Nucleus accumbens (tissue), 56 donors: ENCODE measurements around the gene PDE6A.

ENCODE experiments used
- DNase-seq, 56 donors: peaks; one replicate each; lab custom pipeline; 2025; lab: John Stamatoyannopoulos, UW

PDE6A gene

DNA sequence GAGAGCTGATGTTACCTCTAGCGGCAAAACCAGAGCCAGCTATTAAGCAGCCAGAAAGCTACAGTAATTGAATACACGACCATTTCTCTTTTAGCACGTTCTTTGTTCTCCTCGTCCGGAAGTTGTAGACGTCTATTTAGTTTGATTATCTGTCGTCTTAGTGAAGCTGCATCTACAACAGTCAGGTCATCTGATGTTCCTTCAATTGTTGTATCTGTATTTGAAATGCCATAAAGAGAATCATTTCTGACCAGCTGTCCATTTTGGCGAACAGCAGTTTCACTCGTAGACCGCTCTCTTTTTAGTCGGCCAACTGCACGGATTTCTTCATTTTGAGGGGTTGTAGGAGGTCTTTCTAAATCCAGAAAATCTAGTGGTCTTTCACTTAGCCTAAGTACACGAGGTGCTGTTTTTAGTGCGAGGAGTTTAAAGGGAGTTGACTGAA is 12.6 kb downstream of the PDE6A start:
- no peak for DNase-seq

DNA sequence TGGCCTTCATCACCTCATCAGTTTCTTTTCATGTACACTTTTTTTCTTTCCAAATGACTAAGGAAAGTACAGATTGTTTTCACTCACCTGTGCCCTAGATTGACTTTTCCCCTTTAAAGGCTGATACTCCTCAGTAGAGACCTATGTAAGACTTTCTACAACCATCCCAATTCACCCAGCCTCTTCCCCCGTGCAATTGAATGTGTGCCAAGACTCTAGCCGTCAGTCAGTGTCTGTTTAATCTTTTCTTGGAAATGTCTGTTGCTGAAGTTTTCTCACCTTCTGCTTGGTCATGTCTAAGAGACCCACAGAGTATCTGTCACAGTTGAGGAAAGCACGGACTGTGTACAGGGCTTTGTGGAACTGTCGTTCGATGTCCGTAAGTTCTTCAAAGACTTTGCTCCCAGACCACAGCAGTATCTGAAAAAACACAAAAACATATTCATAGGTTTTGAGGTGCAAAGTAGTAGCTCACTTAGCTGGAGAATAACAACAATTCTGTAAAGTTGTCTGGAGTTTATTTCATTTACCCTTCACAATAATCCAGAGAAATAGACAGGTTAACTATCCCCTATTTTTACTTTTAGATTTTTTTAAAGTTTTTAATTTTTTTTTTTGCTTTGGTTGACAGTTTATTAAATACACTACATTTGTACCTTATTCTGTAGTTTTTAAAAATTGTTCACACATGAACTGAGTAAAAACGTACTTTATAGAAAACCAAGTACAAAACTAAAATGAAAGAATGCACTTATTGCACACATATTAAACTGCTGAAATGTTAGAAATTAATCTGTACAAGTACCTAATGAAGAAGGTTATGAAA is 13.6 kb downstream of the PDE6A start:
- no peak for DNase-seq

DNA sequence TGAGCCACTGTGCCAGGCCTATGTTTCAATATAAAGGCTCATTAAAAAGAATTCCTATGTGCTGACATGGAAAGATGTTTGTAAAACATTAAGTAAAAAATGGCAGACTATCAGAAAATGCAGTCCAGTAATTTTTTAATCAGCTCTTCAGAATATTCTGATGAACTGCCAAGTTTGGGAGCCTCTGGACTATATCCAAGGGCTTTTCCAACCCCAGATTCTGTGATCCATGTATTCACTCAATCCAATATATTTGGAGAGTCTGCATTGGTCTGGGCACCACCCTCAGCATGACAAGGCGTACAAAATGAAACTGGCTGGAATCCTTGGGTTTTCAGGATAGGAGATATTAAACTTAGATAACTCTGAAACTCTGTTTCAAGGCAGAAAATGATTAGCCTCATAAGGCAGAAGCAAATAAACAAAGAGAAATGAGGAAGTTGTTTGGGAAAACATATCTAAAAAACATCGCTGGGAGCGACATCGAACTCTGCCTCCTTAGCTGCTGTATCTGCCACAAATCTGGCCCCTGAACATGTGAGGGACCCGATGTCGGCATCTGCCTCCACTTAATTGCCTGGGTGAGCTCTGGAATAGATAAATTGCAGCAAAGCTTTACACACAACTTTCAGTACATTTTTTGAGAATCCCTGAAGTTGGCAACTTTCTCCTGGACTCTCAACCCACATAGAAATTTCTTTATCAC is 14.4 kb downstream of the PDE6A start:
- no peak for DNase-seq

DNA sequence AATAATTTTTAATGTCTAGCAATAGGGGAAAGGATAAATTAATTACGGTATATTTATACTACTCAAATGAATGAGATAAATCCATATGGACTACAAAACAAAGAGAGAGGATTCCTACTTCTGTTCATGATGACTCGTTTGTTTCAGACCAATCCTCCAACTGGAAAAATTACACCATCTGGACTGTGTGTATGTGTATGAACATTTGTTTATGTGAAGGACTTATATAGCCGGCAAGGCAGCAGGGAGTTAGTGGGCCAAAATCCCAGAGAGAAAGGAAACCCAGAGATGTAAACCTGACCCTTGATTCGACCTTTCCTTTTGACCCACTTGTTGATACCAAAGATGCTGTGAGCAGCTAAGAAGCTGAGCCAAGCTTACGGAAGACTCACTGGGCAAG is 20.1 kb downstream of the PDE6A start:
- no peak for DNase-seq

DNA sequence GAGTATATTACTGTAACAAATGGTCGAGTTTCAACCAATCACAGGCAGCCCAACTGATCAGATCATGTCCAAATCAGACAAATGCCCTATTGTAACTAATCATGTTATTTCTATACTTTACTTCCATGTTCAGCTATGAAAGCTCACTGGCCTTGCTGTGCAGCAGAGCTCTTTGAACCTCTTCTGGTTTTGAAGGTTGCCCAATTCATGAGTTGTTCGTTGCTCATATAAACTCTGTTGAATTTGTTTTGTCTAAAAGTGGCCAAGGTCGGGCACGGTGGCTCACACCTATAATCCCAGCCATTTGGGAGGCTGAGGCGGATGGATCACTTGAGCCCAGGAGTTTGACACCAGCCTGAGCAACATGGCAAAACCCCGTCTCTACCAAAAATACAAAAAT is 21.6 kb downstream of the PDE6A start:
- DNase-seq: no peak

DNA sequence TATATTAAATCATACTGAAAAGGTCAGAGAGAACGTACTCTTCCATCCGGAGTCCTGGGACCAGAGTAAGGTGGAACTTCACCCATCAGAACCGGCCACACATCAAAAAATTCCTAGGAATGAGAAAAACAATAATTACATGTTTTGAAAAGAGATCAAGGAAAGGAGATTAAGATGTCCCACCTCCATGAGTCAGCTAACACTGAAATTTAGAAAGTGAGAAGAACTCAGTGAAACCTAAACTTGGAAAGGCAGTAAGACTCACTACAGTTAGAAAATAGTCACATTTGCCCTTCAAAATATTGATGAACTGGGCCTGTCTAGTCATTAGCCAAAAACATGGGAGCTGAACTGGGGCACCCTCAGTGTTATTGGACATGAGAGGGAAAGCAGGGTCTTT is 23.0 kb downstream of the PDE6A start:
- DNase-seq: no peak

DNA sequence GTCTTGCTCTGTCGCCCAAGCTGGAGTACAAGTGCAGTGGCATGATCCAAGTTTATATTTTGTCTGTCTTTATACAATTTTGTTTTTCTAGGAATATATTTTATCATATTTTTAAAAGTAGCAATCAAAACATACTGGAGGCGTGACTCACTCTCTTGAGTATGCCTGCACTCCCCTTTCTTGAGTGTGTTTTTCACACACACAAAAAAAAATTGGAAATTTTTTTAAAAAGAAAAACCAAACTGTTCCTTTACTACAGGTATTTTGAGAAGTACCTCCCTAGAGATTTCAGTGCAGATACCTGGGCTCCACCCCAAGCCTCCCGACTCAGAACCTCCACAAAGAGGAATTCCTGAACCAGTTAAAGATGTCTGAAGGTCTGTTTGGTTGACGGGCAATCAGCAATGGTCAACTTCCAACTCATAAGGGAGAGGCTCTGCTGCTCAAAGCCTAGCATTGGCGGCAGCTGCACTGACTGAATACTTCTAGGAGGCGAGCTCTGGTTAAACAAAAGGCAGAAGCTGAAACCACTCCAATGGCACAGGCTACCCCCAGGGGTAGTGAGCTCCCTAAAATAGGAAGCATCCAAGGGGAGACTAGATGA is 27.4 kb downstream of the PDE6A start:
- DNase-seq: no peak

DNA sequence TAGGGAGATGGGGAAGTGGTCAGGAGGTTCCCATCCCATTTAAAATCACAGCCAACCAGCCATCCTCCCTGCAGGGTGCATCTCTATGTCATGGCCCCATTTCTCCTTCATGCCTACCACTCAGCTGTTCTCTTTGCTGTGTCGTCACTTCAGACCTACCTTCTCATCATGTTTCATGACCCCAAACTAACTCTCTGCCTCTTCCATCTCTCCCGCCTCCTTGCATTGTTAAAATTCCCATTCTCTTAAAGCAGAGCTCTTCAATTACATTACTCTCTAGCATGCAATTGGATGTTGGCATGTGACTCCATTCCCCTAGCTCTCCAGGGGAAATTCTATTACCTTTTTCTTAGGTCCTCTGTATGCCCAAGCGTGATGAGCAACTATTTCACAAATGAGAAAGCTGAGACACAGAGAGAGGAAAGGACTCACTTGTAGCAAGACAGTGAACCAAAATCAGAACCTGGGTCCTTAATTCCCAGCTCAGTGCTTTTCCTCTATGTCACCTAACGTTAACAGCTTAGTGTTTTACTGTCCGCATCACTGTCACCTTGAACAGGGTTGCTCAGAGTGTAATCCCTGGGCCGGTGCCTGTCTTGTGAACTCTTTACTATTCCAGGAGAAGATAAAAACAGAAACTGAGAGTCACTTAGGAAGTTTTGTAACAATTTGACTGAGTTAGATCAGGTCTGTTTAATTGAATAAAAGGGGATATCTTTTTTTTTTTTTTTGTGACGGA is 28.1 kb downstream of the PDE6A start:
- no peak for DNase-seq

DNA sequence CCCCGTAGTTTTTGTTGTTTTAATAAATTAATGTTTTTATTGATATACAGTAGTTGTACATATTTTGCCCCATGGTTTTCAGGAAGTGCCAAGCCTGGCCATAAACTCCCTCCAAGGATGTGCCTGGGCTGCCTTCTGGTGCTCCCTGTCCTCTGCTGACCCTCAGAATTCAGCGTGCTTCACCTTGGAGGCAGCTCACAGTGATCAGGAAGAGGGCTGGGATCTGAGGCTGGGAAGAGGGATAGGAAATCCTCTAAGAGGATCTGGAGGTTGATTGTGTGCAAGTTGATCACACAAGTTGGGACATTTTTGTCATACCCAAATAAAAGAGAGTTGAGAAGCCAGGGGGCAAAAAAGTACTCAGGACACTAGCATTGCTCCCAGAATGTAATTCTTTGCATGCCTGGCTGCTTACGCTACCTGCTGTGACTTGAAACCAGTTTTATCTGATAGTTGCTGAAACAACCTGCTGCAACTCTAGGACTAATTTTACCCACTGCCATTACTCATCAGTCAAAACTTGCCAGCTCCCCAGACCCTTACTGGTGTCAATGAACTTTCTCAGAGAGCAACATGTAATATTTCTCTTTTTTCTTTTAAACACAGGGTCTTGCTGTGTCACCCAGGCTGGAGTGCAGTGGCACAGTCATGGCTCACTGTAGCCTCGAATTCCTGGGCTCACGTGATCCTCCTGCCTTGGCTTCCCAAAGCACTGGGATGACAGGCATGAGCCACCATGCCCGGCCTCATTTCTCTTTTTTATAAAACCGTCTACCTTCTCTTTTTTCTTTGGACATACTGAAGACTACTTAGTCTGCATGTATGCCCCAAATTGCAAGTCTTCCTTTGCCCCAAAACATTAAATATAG is 29.0 kb downstream of the PDE6A start:
- DNase-seq: no peak

DNA sequence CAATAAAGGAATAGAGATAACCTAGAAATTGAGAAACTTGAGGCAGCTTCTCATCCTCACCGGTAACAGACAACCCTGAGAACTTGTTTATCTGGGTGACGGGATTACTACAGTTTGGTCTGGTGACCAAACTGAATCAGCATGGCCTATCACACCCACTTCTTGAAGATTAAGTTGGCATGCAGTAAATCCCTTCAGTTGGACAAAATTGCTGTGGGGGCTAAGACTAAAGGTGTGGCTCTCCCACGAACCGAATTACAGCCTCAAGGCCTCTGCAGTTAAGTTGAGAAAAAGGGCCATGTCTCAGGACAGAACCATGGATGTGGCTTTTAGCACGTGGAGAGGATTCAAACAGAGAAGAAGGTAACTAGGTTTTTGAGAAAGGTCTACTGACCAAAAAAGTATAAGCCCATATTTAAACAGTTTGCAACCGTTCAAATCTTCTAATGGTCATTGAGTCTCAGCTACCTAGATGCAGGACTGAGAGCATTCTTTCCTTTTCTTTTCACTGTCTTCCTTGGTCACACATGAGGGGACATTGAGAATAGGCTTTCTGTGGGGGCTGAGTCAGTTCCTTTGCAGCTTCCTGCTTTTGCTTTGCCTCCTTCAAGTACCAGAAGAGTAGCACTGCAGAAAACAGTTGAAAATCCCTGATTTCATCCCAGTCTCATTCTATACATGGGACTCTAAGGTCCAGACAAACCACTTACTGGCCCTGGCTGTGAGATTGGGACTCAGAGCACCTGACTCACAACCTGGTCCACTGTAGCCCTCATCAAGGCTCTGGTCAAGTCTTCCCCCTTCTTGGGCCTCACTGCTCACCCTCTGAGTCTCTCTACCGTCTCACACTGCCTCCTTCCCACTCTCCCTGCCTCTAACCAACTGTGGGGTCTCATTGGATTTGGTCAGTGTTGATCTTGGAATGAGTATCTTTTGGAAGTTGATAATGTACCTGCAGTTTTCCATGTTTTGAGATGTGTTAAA is 30.9 kb downstream of the PDE6A start:
- DNase-seq: no peak

DNA sequence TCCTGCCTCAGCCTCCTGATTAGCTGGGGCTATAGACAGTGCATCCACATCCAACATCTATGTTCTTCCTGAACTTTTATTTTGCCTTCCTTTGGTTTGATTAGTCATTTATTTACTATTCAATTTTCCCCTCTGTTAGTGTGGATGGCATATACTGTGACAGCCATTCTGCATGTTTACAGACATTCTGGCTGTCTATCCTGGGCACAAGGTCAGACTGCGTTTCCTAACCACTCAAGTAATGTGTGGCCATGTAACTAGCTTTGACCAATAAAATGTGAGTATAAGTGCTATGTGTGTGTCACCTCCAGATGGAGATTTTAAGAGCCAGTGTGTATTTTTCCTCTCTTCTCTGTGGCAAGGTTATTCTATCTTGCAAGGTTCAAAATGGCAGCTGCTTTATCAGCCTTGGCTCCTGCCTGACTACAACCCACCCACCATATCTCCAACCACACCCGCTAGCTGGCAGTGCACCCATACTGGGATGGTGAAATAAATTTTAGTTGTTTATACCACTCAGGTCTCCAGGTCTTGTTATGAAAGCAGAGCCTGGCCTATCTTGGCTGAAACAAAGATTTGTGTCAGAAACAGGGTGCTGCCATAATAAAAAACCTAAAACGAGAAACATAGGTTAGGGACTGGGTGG is 32.2 kb downstream of the PDE6A start:
- no peak for DNase-seq

DNA sequence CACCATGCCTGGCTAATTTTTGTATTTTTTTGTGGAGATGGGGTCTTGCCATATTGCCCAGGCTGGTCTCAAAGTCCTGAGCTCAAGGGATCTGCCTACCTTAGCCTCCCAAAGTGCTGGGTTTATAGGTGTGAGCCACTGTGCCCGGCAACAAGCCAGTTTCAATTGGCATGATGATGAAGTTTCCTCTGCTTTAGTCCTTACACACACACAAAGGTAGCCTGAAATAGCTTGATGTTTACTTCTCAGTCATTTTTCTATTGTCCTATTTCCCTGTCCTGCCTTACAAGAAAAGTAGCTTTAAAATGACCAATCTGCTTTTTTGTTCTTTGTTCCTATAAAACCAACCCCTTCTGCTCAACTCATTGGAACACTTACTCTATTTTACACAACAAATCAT is 33.6 kb downstream of the PDE6A start:
- DNase-seq: no peak

DNA sequence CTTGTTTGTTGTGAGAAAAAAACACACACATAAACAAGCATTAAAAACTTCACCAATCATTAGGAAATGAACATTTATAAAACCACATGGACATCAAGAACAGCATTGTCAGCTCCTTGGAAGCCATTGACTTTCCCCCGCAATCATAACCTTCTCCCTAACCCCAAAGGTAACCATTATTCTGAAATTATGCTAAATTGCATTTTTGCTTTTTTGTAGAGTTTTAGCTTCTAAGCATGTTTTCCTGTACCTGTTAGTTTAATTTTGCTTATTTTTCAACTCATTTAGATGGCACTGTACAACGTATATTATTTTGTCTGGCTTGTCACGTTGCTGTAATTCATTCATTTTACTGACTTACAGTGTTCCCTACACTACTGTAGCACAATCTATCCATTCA is 36.8 kb downstream of the PDE6A start:
- no peak for DNase-seq

DNA sequence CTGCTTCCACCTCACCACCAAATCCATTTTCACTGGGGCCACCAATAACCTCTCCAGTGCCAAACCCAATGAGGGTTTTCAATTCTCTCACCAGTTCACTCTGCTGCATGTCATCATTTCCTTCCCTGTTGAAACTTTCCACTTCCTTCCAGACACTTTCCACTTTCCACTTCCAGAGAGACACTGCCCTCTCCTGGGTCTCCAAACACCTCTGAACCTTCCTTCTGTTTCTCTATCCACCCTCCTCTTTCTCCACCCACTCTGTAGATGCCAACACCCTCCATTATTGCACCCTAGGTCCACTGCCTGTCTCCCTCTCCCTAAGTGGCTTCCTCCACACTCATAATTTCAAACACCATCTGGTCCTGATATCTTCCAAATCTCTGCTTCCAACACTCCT is 39.6 kb downstream of the PDE6A start:
- DNase-seq: no peak

DNA sequence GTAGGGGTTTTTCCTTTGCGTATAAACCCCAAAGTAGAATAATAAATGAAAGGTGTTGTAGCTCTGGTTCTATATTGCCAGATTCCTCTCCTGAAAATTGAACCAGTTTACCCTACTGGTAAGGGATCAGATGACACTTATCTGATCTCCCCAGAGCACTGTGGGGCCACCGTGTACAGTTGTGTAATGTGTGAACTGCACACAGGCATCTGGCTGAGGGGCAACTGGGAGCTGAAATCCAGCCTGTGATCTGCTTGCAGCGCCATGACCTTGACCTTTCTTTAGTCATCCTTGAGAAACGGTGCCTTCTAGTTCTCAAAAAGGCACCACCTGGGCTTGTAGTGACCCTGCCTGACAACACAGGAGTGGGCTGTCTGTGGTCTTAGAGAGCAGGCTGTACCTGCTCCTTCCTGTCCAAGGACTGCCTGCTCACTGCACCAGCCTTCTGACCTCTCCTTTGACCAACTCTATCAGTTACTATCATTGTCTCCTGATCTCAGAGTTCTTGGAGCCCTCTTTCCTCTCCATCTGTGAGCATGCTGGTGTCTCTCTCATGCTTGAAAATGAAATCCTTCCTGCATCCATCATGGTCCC is 40.2 kb downstream of the PDE6A start:
- no peak for DNase-seq

DNA sequence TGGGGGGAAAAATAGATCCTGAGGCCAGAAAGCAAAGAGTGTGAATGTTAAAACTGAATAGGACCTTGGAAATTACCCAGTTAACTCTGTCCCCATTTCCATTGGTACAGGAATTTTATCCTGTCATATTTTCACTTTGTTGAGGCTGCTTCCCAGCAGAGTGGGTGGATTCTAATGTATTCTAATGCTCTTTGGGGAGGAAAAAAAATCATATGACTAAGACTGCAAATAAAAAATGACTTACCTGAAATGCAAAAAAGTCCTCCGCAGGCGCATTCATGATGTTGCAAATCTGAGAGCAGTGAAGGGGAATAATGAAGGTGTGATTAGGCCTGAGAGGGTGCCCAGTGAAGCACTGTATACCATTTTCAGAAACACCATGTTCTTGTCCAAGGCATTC is 41.2 kb downstream of the PDE6A start:
- peak in 6 of 56 donors; percentile 1 to 38 (median 12) for DNase-seq

DNA sequence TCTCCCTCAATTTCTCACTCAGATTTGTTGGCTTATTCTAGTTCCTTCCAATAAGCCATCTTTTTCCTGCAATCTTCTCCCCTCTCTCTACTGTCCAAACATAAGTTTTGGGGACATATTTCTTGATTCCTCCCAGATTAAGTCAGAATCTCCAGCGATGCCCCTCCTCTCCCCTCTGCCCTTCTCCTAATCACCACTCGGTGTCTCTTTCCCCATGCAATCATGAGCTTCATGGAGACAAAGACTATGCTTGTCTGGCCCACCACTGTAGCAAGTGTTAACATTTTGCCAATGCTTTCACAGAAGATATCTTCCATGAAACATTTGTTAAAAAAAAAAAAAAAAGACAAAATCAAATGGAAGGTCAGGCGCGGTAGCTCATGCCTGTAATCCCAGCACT is 42.4 kb downstream of the PDE6A start:
- DNase-seq: no peak

DNA sequence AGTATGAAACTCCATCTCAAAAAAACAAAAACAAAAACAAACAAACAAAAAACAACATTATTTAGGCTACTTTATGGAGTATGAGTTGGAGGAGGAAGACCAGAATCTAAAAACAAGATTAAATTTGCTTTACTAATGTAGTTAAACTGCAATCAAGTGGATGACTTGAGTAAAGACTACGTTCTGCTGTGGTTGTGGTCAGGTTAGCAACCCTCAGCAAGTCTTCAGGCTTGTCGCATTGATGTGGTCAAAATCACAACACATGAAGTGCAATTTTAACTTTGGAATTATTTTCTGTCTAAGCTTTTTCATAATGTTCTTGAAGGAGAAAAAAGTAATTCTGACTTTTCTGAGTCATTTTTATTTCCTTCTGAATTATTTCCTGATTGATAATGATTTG is 43.1 kb downstream of the PDE6A start:
- DNase-seq: no peak
